Ectodermal cell (in vitro differentiated cells): Measurements from ENCODE around the gene RASGRP1.

Experiments
- H3K27ac ChIP-seq: 2 replicates; pipeline ENCODE4 v1.7.0; 2013; ENCODE audit warnings: mild to moderate bottlenecking, low read depth, low read length; ENCODE audit not compliant: insufficient read depth, poor library complexity, severe bottlenecking
- H3K27me3 ChIP-seq: 2 replicates; pipeline ENCODE4 v1.7.0; 2013; ENCODE audit warnings: mild to moderate bottlenecking, low read length; ENCODE audit not compliant: insufficient read depth, control insufficient read depth, poor library complexity, severe bottlenecking
- H3K36me3 ChIP-seq: one replicate; pipeline ENCODE4 v1.7.0; 2013; ENCODE audit warnings: low read length; ENCODE audit not compliant: control insufficient read depth, insufficient read depth
- H3K4me1 ChIP-seq: one replicate; pipeline ENCODE4 v1.7.0; 2013; ENCODE audit warnings: low read length; ENCODE audit not compliant: control insufficient read depth, insufficient read depth
- H3K4me3 ChIP-seq: 2 replicates; pipeline ENCODE4 v1.7.0; 2013; ENCODE audit warnings: low read depth, low read length, control low read depth; ENCODE audit not compliant: insufficient read depth
- H3K9me3 ChIP-seq: 2 replicates; pipeline ENCODE4 v1.7.0; 2013; ENCODE audit warnings: mild to moderate bottlenecking, low read length, moderate library complexity; ENCODE audit not compliant: control insufficient read depth
- WGBS, 2 experiments: methylation state at CpG; one replicate each; pipeline ENCODE4 v1.1.7; 2013; ENCODE audit warnings: missing lambda C conversion rate in 2 of 2; 5-methylcytosine and 5-hydroxymethylcytosine counted together

RASGRP1 gene

DNA sequence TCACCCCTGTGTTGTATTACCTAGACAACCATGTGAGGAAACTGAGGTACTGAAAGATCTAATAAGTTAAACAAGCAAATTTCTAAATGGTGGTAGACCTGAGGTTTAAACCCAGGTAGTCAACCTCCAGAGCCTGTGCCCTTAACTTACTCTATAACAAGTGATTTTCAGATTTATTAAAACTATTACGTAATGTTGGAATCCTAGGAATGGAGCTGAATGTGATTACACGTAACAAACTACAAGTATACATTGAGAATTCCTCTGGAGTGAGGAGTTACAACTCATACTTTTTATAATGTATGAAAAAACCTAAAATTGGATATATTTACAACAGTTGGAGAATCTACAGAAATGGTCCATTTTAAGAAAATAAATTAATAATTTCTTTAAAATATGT, 92.6 kb downstream of the RASGRP1 start:
- WGBS, 2 experiments, result 100% methylated on average over 2 of the region's 2 CpGs; no CpG with 5 or more reads in 1 of the 2 experiments
- no peaks in the 10 kb centered on the region for H3K9me3 ChIP-seq
- no peaks in the 10 kb centered on the region for H3K4me1 ChIP-seq
- H3K27ac ChIP-seq, result no peak overlapping the region
- H3K36me3 ChIP-seq, result peaks cover 20% of the 10 kb centered on the region
- H3K4me3 ChIP-seq, result no peak overlapping the region
- H3K27me3 ChIP-seq, result no peaks in the 10 kb centered on the region

DNA sequence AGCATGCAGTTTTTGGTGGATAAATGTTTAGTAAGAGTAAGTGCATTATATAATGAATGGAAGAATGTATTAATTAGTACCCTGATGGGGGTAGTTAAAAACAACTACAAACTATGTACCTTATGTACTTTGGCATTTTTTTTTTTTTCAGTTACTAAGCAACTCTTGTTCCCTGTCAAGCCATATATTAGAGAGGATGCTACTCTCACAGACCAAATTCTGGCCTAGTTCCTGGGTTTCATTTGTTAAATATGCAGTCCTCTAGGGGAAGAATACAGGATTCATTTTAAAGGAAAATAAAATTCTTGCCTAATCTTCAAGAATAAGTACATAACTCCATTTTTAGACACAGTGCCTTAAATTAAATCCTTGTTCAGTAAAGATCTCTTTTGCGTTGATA, 93.8 kb downstream of the RASGRP1 start:
- H3K9me3 ChIP-seq, result no peaks in the 10 kb centered on the region
- no CpG with 5 or more reads among the region's 1 CpG for WGBS, 2 experiments
- no peaks in the 10 kb centered on the region for H3K27me3 ChIP-seq
- no peak overlapping the region for H3K27ac ChIP-seq
- H3K4me3 ChIP-seq, result no peak overlapping the region
- no peaks in the 10 kb centered on the region for H3K4me1 ChIP-seq
- peaks cover 20% of the 10 kb centered on the region for H3K36me3 ChIP-seq

DNA sequence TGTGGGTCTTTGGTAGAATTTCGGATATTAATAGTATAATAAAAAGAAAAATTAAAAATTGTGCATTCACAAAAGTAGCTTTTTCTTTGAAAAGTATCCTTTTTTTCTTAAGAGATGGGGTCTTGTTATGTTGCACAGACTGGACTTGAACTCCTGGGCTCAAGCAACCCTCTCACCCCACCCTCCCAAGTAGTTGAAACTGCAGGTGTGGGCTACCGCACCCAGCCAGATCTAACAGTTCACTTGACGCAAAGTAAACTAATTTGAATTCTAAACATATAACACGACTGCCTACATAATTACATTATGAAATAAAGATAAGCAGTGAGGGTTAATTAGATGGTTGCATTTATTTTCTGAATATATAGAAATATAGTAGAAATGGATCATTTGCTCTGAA, 99.9 kb downstream of the RASGRP1 start:
- Histone ChIP-seq H3K4me3 (no peak overlapping the region), H3K27me3 (no peaks in the 10 kb centered on the region), H3K27ac (no peak overlapping the region), H3K36me3 (peaks cover 6% of the 10 kb centered on the region), H3K4me1 (no peaks in the 10 kb centered on the region), H3K9me3 (no peaks in the 10 kb centered on the region)
- WGBS, 2 experiments, result 67 to 100% methylated on average over 1 to 3 of the region's 4 CpGs

DNA sequence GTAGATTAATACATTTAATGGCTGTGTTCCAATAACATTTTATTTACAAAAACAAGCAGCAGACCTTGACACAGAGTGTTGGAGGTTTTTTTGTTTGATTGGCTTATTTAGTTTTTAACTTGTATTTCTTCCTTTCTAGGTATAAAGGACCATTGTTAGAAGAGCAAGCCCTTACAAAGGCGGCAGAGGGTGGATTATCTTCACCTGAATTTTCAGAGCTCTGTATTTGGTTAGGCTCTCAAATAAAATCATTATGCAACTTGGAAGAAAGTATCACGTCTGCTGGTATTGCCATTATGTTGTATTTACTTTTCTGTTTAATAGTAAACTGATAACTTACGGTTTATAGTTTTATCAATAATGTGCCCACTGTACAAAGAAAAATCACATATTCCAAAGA, 100.7 kb downstream of the RASGRP1 start:
- no peak overlapping the region for H3K4me3 ChIP-seq
- WGBS, 2 experiments, result 92 to 93% methylated on average over 2 of the region's 3 CpGs
- peaks cover 4% of the 10 kb centered on the region for H3K36me3 ChIP-seq
- H3K9me3 ChIP-seq, result no peaks in the 10 kb centered on the region
- no peaks in the 10 kb centered on the region for H3K4me1 ChIP-seq
- no peaks in the 10 kb centered on the region for H3K27me3 ChIP-seq
- no peak overlapping the region for H3K27ac ChIP-seq

DNA sequence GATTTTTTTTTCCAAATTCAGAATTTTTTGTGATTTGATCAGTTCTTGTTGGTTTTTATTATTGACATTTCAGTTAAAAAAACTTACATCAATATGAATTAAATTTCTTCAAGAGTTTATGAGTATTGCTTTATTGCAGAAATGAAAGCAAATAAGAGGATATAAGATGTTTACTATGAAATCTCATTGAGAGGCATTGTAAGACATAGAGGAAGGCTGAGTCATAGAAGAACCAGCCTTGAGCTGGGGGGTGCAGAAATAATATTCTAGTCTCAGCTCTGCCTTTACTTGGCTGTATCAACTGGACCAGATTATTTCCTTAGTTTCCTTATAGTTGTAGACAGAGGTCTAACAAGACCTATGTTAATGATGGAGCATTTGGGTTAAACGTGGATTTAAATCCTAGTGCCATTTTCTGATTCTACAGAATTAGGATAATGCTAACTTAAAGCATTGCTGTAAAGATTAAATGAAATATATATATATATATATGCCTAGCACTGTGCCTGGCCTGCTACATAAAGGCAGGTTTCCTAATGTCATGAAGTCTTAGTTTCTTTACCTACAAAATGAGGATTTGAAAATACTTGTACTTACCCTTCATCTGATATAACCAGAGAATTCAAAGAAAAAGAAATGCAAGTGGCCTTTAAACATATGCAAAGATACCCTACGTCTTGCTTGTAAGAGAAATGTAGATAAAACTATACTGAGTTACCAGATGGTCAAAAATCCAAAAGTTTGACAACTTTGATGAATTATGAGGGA, 103.4 kb downstream of the RASGRP1 start:
- Histone ChIP-seq H3K4me3 (no peak overlapping the region), H3K27me3 (no peaks in the 10 kb centered on the region), H3K4me1 (no peaks in the 10 kb centered on the region), H3K9me3 (no peaks in the 10 kb centered on the region), H3K36me3 (no peaks in the 10 kb centered on the region), H3K27ac (no peak overlapping the region)
- WGBS, 2 experiments, result 84 to 95% methylated on average over 2 of the region's 2 CpGs

DNA sequence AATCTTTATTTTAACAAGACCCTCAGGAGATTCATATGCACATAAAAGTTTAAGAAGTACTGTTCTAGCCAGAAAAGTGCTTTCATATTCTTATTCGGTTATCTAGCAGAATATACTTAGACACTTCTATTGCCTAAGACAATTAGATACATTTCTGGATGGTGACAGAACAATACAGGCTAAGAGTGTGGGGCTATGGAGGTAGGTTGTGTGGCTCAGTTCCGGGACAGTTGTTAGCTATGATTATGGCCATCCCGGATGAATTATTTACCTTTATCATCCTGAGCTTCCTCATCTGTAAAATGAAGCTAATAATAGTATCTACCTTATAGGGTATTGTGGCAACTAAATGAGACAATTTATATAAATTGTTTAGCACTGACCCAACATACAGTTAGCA, 104.1 kb downstream of the RASGRP1 start:
- WGBS, 2 experiments, result 83 to 93% methylated on average over 1 to 3 of the region's 3 CpGs
- no peak overlapping the region for H3K4me3 ChIP-seq
- H3K9me3 ChIP-seq, result no peaks in the 10 kb centered on the region
- H3K27me3 ChIP-seq, result no peaks in the 10 kb centered on the region
- H3K4me1 ChIP-seq, result no peaks in the 10 kb centered on the region
- no peaks in the 10 kb centered on the region for H3K36me3 ChIP-seq
- H3K27ac ChIP-seq, result no peak overlapping the region

DNA sequence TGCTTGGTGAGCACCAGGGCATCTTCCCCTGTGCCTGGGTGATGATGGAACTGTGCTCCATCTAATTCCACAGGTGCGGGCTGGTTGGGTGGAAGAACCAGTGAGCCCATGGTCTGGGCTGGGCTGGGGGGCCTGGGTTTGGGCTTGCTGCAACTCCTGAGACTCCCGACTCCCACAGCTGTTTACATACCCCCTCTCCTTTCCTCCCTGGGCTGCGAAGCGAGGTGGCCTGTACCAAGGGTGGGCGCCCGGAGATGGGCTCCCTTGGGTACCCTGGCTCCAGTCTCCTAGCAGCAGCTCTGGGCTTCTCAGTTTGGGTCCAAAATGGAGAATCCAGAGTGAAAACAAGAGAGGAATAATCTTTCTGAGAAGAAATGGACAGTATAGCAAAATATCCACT, 105.1 kb downstream of the RASGRP1 start:
- Histone ChIP-seq H3K27ac (no peak overlapping the region), H3K4me3 (no peak overlapping the region), H3K36me3 (no peaks in the 10 kb centered on the region), H3K27me3 (no peaks in the 10 kb centered on the region), H3K4me1 (peaks cover 6% of the 10 kb centered on the region), H3K9me3 (no peaks in the 10 kb centered on the region)
- 86 to 89% methylated on average over 6 of the region's 6 CpGs for WGBS, 2 experiments

DNA sequence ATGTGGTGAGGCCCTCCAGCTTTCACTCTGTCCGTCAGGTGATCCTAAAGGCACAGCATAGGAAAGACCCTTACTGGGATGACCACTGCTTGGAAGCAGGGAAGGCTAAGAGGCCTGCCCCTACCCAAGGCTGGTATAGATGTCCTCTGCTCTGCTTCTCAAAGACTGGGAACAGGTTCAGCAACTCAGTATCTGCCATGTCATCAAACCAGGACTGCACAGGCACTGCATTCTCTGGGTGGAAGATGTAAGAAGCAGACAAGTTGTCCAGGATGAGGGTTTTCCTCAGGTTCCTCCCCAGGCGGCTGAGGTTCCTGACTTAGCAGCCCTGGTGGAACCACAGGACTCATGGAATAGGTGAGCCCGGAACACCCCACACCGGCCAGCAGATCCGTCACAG, 106.0 kb downstream of the RASGRP1 start:
- H3K4me3 ChIP-seq, result no peak overlapping the region
- H3K9me3 ChIP-seq, result no peaks in the 10 kb centered on the region
- no peaks in the 10 kb centered on the region for H3K36me3 ChIP-seq

DNA sequence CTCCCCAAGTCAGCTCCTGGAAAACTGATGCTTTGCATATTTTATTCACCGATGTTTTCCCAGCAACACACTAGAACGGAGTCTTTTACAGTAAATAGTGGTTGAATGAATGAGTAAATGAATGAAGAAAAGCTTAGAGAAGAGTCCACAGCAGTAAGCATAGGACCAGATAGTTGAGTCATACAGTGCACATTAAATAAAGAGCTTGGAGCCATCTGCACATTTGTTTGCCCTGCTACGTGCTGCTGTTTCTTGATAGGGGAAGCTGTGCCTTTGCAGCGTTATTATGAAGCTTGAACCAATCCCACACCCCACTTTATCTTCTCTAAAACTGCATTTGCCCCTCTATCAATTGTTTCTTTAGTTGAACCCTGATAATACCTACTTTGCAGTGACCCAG, 109.5 kb downstream of the RASGRP1 start:
- Histone ChIP-seq H3K4me3 (peak overlapping the region; percentile 96), H3K4me1 (peaks cover 6% of the 10 kb centered on the region), H3K9me3 (no peaks in the 10 kb centered on the region), H3K36me3 (no peaks in the 10 kb centered on the region), H3K27ac (no peak overlapping the region), H3K27me3 (peaks cover 3% of the 10 kb centered on the region)
- WGBS, 2 experiments, result 29% methylated on average over 3 to 4 of the region's 4 CpGs

More for the DNA sequence above, 106.0 kb downstream of the RASGRP1 start:
- H3K27ac ChIP-seq, result no peak overlapping the region
- WGBS, 2 experiments, result 94 to 96% methylated on average over 5 of the region's 5 CpGs
- peaks cover 6% of the 10 kb centered on the region for H3K4me1 ChIP-seq
- no peaks in the 10 kb centered on the region for H3K27me3 ChIP-seq

DNA sequence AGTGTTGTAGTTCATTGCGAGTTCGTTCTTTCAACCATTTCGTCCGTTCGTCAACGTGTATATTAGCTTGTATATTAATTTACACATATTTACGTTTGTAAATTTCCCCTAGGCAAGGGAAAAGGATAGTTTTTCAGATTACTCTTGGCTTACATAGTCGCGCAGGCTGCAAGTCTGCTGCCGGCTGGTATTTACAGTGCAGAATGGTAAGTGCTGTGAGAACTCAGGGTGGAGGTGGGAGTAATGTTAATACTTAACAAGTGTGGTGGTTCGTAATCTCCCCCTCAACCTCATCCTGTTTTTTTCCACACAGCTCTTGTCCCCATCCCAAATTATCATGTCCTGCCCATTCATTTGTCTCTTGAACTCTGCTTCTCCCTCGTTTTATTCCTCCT, 109.9 kb downstream of the RASGRP1 start:
- WGBS, 2 experiments, result 0% methylated on average over 5 to 9 of the region's 12 CpGs

More for the DNA sequence above, 109.9 kb downstream of the RASGRP1 start:
- H3K36me3 ChIP-seq, result no peaks in the 10 kb centered on the region
- peak overlapping the region; percentile 93 for H3K27ac ChIP-seq
- H3K9me3 ChIP-seq, result no peaks in the 10 kb centered on the region
- peak overlapping the region; percentile 96 for H3K4me3 ChIP-seq
- peaks cover 3% of the 10 kb centered on the region for H3K27me3 ChIP-seq
- H3K4me1 ChIP-seq, result peaks cover 6% of the 10 kb centered on the region
